Right cardiac atrium (tissue), 5 donors: ENCODE measurements around the gene ARRDC2. TPM values are rescaled to one million over a fixed set of nuclear protein-coding genes. Genes with fewer than 3 reads are reported as not detected.

Experiments used
- ATAC-seq, 2 donors: fragments of 200-7000 bp; cut with Tn5 transposase; one replicate each; pipeline versions ENCODE4 v1.8.0 to v1.9.1; 2020; ENCODE audit warnings: moderate library complexity in 2 of 2, mild to moderate bottlenecking in 1 of 2
- DNase-seq, 3 donors: peaks; one replicate each; pipeline ENCODE4 v3.0.0-alpha.2; 2020
- H3K27ac ChIP-seq: one replicate; pipeline ENCODE4 v1.5.1; 2013; ENCODE audit warnings: mild to moderate bottlenecking, low read length, control low read depth, moderate library complexity
- H3K27me3 ChIP-seq: one replicate; pipeline ENCODE4 v1.6.1; 2013; ENCODE audit not compliant: control insufficient read depth, insufficient read depth
- H3K4me1 ChIP-seq: one replicate; pipeline ENCODE4 v1.6.1; 2013; ENCODE audit warnings: low read length; ENCODE audit not compliant: control insufficient read depth, insufficient read depth
- H3K4me3 ChIP-seq: one replicate; pipeline ENCODE4 v1.5.1; 2013; ENCODE audit warnings: low read length, control low read depth
- H3K9me3 ChIP-seq: one replicate; pipeline ENCODE4 v1.6.1; 2013; ENCODE audit warnings: low read length; ENCODE audit not compliant: control insufficient read depth
- WGBS: extraction: QIAGEN DNeasy Blood & Tissue Kit; methylation state at CpG from one replicate; pipeline ENCODE4 v1.1.7; 2013; 5-methylcytosine and 5-hydroxymethylcytosine counted together
- intact Hi-C, 4 donors: fragments of 100-400 bp; cut with DNase I; formaldehyde crosslinking; loops; one replicate each; pipeline versions ENCODE4 v1.11.0 to v1.14.0; 2022 to 2023
- polyA plus RNA-seq: library from polyadenylated mRNA; stranded (reverse); fragments of 200-250 nt; gene quantifications from one replicate; pipeline ENCODE4 v1.2.3, GENCODE V29; 2013
- total RNA-seq, 4 donors: library from RNA; stranded (reverse); fragmentation: NEBNext Ultra II Directional; extraction: Animal tissue kit (Norgen Biotek cat#: 25700); gene quantifications; one replicate each; pipeline ENCODE4 v1.2.1, GENCODE V29; 2021
- donor health status: healthy with polysubstance abuse.
- donor health status: DM: no; HTN: yes; CAD: no.
- donor health status: DM: no; HTN: no; CAD: no.
- donor health status: DM: no; HTN: yes; CAD: no; lungs with severe emphysema.
- donor health status: DM: yes; HTN: yes; CAD: no.

Gene ARRDC2
- total and polyA plus RNA-seq, 5 donors = 14.2 to 24.7 (median 18.1) TPM

GRCh38 chr19:18044825-18045304 lies 36.9 kb downstream of the ARRDC2 start:
- peak; percentile 42 to 68 for ATAC-seq
- H3K4me3 ChIP-seq = peak overlapping the region; percentile 55
- no peaks in the 10 kb centered on the region for H3K9me3 ChIP-seq
- peak; percentile 63 to 90 (median 83) for DNase-seq
- intact Hi-C loops = no loop called here
- no peaks in the 10 kb centered on the region for H3K27me3 ChIP-seq
- peak overlapping the region; percentile 80 for H3K27ac ChIP-seq
- 7% methylated on average over 12 of the region's 12 CpGs for WGBS
- peaks cover 10% of the 10 kb centered on the region for H3K4me1 ChIP-seq

GRCh38 chr19:18045307-18046050 lies 37.5 kb downstream of the ARRDC2 start:
- WGBS = 68% methylated on average over 7 of the region's 7 CpGs
- DNase-seq = no peak
- H3K27me3 ChIP-seq = no peaks in the 10 kb centered on the region
- peak overlapping the region; percentile 55 for H3K4me3 ChIP-seq
- ATAC-seq = no peak
- peak overlapping the region; percentile 80 for H3K27ac ChIP-seq
- no peaks in the 10 kb centered on the region for H3K9me3 ChIP-seq
- peaks cover 10% of the 10 kb centered on the region for H3K4me1 ChIP-seq
- intact Hi-C loops = no loop called here

- no peak for ATAC-seq
- 68% methylated on average over 14 of the region's 14 CpGs for WGBS
- intact Hi-C loops = no loop called here
- Histone ChIP-seq H3K9me3 (no peaks in the 10 kb centered on the region), H3K4me3 (no peak overlapping the region), H3K27ac (peak overlapping the region; percentile 66), H3K4me1 (peaks cover 10% of the 10 kb centered on the region), H3K27me3 (no peaks in the 10 kb centered on the region)
- DNase-seq = peak in 1 of 3 donors; percentile 38
Observed at GRCh38 chr19:18046059-18046718, 38.2 kb downstream of the ARRDC2 start.

DNA sequence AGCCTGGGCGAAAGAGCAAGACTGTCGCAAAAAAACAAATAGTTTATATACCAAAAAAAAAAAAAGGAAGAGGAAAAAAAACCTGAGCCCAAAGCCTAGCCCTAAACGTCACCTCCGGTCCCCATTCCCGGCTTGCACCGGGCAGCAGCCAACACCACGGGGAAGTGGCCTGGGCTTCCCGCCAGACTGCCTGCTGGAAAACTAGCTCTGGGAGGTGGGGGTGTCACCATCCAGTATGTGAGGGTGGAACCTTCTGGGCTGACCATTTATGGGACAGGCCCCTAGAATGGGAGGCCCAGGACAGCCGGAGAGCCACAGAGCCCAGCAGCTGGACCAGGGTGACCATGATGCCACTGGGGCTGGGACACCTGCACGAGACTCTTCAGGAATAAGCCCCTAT lies 41.4 kb downstream of the ARRDC2 start:
- Histone ChIP-seq H3K27me3 (no peaks in the 10 kb centered on the region), H3K27ac (peak overlapping the region; percentile 71), H3K4me1 (peaks cover 10% of the 10 kb centered on the region), H3K9me3 (no peaks in the 10 kb centered on the region), H3K4me3 (no peak overlapping the region)
- WGBS = 19% methylated on average over 10 of the region's 10 CpGs
- ATAC-seq = peak; percentile 94 to 95
- intact Hi-C loops = no loop called here
- DNase-seq = peak; percentile 97 to 99 (median 98)

DNA sequence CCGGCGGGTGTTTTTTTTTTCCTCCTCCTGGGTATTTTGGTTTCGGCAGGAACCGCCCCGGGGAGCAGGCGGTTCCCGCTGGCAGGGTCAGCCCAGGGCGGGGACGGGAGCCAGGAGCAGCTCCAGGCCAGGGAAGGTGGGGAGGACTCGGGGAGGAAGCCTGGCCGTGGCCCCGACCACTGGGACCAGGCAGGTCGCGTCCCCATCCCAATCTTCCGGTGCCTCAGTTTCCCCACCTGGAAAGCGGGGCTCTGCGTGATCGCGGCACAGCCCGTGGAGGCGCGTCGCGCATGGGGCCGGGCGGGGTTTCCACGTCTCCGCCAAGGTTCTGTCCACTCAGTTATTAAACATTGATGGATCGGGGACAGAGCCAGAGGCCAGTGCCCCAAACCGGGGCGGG lies 43.9 kb downstream of the ARRDC2 start:
- 17% methylated on average over 31 of the region's 31 CpGs for WGBS
- DNase-seq (peak; percentile 68 to 89 (median 88)), ATAC-seq (peak; percentile 68 to 79)
- intact Hi-C loops = loop anchor here in 1 of 4 donors (10.0 kb wide), 1 partner anchor 107 kb away; no protein-coding TSS in a partner anchor
- no peak overlapping the region for H3K27ac ChIP-seq
- H3K4me1 ChIP-seq = peaks cover 8% of the 10 kb centered on the region
- peak overlapping the region; percentile 21 for H3K4me3 ChIP-seq
- no peaks in the 10 kb centered on the region for H3K9me3 ChIP-seq
- no peaks in the 10 kb centered on the region for H3K27me3 ChIP-seq

GRCh38 chr19:18053576-18054219 lies 45.7 kb downstream of the ARRDC2 start:
- Histone ChIP-seq H3K4me3 (no peak overlapping the region), H3K27ac (no peak overlapping the region), H3K9me3 (no peaks in the 10 kb centered on the region), H3K27me3 (no peaks in the 10 kb centered on the region), H3K4me1 (peaks cover 5% of the 10 kb centered on the region)
- 70% methylated on average over 9 of the region's 9 CpGs for WGBS
- DNase-seq = peak in 1 of 3 donors; percentile 68
- no peak for ATAC-seq
- intact Hi-C loops = loop anchor here in 1 of 4 donors (10.0 kb wide), 1 partner anchor 109 kb away; no protein-coding TSS in a partner anchor

DNA sequence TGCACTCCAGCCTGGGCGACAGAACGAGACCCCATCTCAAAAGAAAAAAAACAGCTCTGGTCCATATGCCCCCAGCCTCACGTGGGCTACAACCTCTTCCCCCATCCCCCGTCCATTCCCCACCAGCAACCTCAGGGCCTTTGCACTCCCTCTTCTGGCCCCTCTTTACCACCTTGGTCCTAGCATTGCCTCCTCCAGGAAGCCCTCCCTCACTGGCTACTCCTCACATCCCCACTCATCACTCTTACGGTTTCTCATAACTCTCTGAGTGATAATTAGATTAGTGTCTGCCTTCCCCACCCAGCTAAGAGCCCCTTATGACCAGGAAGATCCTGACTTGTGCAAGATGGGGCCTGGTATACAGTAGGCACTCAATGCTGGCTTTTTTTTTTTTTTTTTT lies 48.0 kb downstream of the ARRDC2 start:
- no peak for DNase-seq
- no peak for ATAC-seq
- no peak overlapping the region for H3K27ac ChIP-seq
- intact Hi-C loops = loop anchor here in 2 of 4 donors (5.0 to 10.0 kb wide), 2 partner anchors 109 to 111 kb away; no protein-coding TSS in a partner anchor
- H3K9me3 ChIP-seq = no peaks in the 10 kb centered on the region
- no peaks in the 10 kb centered on the region for H3K27me3 ChIP-seq
- peaks cover 3% of the 10 kb centered on the region for H3K4me1 ChIP-seq
- no peak overlapping the region for H3K4me3 ChIP-seq
- WGBS = 83% methylated on average over 5 of the region's 5 CpGs

GRCh38 chr19:18057557-18057956 lies 49.6 kb downstream of the ARRDC2 start:
- no peaks in the 10 kb centered on the region for H3K9me3 ChIP-seq
- H3K4me3 ChIP-seq = no peak overlapping the region
- intact Hi-C loops = loop anchor here in 2 of 4 donors (5.0 to 10.0 kb wide), 2 partner anchors 110 to 113 kb away; no protein-coding TSS in a partner anchor
- DNase-seq = peak; percentile 34 to 78 (median 73)
- peak overlapping the region; percentile 59 for H3K27ac ChIP-seq
- H3K4me1 ChIP-seq = peaks cover 3% of the 10 kb centered on the region
- ATAC-seq = peak; percentile 40 to 52
- H3K27me3 ChIP-seq = no peaks in the 10 kb centered on the region
- 63% methylated on average over 6 of the region's 6 CpGs for WGBS

GRCh38 chr19:18058208-18059009 lies 50.4 kb downstream of the ARRDC2 start:
- intact Hi-C loops = loop anchor here (1.0 to 10.0 kb wide), 4 partner anchors 51 to 114 kb away; no protein-coding TSS in a partner anchor
- no peak overlapping the region for H3K4me3 ChIP-seq

DNA sequence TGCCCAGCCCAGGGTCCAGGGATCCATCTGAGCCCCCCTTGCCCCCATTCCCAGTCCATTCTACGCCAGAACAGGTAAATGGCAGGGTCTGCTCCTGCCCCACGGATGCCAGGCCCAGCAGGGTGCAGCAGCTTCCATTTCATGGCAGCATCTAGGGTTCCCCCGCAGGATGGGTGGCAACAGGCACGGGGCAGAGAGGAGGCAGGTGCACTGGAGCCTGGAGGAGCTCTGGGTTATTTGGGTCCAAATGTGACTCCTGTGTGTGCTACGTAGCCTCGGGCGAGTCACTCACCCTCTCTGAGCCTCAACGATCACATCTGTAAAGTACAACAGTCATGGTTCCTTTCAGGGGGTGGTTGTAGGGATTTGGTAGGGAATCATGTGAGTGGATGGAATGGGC lies 51.3 kb downstream of the ARRDC2 start:
- Histone ChIP-seq H3K4me3 (no peak overlapping the region), H3K9me3 (no peaks in the 10 kb centered on the region), H3K27me3 (no peaks in the 10 kb centered on the region), H3K27ac (no peak overlapping the region), H3K4me1 (peaks cover 3% of the 10 kb centered on the region)
- DNase-seq (no peak), ATAC-seq (no peak)
- WGBS = 63% methylated on average over 8 of the region's 8 CpGs
- intact Hi-C loops = loop anchor here in 2 of 4 donors (2.0 to 10.0 kb wide), 3 partner anchors 52 to 114 kb away; no protein-coding TSS in a partner anchor

More at GRCh38 chr19:18058208-18059009, 50.4 kb downstream of the ARRDC2 start:
- Histone ChIP-seq H3K27me3 (no peaks in the 10 kb centered on the region), H3K27ac (peak overlapping the region; percentile 59), H3K9me3 (no peaks in the 10 kb centered on the region), H3K4me1 (peaks cover 3% of the 10 kb centered on the region)
- ATAC-seq (peak; percentile 87 to 89), DNase-seq (peak; percentile 81 to 93 (median 93))
- WGBS = 3% methylated on average over 34 of the region's 34 CpGs
